Lung microvascular endothelial cell (primary cell): ENCODE measurements around the gene ITPK1. TPM values are rescaled to one million over a fixed set of nuclear protein-coding genes. Genes with fewer than 3 reads are reported as not detected.

Experiments
- DNase-seq, 2 donors: peaks; one replicate each; pipeline versions ENCODE4 v3.0.0 to v3.0.0-alpha.2; 2010; ENCODE audit warnings: low read depth in 2 of 2
- total RNA-seq: library from RNA; depleted of rRNA; stranded (reverse); fragments of >200 nt; gene quantifications from 2 replicates; pipeline ENCODE4 v1.2.1, GENCODE V29; 2014

ITPK1 gene
- total RNA-seq, 1 donor from 2014 or later: 15.7 TPM

DNA sequence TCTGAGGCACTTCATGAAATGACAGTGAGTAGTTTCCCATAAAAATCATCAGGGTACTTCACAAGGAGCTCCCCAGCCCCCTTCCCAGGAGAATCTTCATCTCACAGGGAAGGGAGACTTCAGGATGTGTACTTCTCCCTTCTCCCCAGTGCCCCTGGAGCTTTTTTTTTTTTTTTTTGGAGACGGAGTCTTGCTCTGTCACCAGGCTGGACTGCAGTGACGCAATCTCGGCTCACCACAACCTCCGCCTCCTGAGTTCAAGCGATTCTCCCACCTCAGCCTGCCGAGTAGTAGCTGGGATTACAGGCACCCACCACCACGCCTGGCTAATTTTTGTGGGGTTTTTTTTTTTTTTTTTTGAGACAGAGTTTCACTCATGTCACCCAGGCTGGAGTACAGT is 10.4 kb downstream of the ITPK1 start:
- DNase-seq: no peak

- no peak for DNase-seq
These were observed 10.8 kb downstream of the ITPK1 start for GRCh38 chr14:93104961-93105360.

DNA sequence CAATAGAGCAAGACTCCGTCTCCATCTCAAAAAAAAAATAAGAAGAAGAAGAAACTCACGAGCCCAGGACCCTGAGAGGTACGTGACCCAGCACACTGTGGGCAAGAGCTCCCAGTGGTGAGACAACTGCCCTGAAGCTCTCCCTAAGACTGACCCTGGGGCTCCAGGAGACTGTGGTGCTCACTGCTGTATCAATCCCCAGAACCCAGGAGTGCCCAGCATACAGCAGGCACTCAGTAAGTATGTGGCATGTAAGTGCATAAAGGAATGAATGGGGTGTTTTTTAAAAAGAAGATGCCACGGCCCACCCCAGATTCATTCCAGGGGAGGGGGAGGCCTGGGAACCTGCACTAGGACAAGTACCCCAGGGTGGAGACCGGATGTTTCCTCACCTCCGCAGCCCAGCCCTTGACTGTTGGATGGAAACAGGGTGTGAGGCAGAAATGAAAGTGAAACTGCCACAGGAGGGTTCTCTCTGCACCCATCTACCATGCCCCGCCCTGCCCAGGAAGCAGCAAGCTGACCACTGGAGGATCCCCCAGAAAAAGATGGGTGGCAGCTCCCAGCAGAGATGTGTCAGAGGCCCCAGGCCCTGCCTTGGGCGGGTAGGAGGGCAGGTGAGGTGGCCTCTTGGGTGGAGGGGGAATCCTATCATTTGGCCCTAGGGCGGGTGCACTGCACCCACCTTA is 12.2 kb downstream of the ITPK1 start:
- peak in 1 of 2 donors; percentile 57 for DNase-seq

- no peak for DNase-seq
These were observed 13.6 kb downstream of the ITPK1 start for GRCh38 chr14:93102141-93102540.

DNA sequence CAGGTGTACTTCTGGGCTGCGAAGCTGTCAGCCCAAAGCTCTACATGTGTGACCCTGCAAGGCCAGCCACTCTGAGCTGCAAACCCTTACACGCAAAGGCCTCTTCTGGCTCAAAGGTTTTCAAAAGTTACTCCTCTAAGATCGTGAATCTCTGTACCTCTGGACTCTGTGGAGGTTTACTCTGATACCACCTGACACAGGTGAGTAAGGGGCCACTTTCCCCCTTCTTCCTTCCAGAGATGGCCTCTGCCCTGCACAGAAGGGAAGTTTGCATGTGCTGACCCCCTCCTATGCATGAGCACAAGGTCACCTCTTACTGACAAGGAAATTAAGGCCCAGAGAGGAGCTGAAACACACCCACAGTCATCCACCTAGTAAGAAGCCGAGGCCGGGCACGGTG is 14.5 kb downstream of the ITPK1 start:
- DNase-seq: no peak

DNA sequence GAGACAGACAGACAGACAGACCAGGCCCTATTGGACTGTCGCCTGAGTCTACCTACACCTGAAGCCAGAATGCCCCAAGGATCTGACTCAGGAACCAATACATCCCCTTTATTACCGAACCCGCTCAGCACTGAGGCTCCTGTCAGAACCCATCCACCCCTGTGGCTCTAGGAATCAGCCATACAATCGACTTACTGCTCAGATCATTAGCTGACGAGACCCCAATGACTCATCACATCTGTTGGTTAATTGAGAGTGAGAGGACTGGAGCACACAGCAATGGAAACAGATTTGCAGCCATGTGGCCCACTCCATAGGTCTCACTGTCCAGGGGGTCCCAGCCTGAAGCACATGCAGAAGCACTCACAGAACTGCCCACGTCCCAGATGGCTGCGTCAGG is 15.2 kb downstream of the ITPK1 start:
- no peak for DNase-seq

- DNase-seq: no peak
These were observed 15.6 kb downstream of the ITPK1 start for GRCh38 chr14:93100100-93100499.

DNA sequence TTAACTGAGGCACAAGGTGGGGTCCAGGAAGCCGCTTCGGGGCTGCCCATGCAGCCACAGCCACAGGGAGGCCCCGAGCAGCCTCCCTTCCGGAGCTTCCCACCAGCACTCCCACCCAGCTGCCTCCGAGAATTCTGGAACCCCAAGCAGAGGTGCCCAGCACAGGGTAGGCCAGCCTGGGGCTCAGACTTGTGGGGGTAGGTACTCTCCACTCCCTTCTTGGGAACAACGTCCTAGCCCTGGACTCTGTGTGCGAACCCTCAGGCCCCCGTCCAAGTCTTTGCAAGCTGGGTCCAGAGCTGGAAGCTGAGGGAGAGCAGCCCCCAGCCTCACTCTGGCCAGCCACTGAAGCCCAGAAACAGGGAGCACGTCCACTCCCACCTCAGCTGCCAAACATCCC is 16.1 kb downstream of the ITPK1 start:
- DNase-seq: no peak

- DNase-seq: no peak
These were observed 16.5 kb downstream of the ITPK1 start for GRCh38 chr14:93099196-93099595.

- DNase-seq: no peak
These were observed 18.9 kb downstream of the ITPK1 start for GRCh38 chr14:93096691-93097322.

- no peak for DNase-seq
These were observed 19.8 kb downstream of the ITPK1 start for GRCh38 chr14:93095742-93096510.

DNA sequence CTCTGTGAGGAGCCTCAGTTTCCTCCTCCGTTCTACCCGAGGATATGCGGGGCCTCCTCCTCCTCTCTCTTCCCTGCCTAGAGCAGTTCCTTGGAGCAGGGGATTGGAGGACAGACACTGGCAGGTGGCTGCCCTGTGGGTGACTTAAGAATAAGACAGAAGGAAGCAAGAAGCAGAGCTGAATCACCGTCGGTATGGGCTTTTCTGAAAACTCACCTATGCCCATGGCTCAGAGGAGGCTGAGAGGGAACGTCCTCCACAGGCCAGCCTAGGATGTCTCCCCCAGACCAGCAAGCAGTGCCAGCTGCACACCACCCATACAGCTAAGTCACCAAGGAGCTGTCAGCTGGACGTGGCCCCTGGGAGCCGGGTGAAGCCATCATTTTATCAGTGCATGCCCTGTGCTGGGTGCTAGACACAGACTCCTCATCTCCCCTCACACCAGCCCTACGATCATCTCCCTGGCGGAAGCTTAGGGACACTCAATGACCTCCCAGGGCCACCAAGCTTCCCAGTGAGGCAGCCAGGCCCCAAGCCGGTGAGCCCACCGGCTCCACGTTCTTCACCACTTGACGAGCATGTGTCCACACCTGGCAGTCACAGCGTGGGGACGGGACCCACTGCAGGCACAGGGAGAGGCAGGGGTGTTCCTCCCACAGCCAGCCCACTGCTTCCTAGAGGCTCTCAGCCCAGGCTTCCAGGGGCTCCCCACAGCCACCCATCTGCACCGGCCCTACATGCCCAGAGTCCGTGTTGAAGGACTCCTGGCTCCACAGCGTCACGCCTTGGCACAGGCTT is 21.4 kb downstream of the ITPK1 start:
- no peak for DNase-seq

GRCh38 chr14:93092606-93093556 is 22.8 kb downstream of the ITPK1 start:
- DNase-seq: no peak

- no peak for DNase-seq
These were observed 24.1 kb downstream of the ITPK1 start for GRCh38 chr14:93091666-93092065.

- no peak for DNase-seq
These were observed 24.7 kb downstream of the ITPK1 start for GRCh38 chr14:93090826-93091555.

DNA sequence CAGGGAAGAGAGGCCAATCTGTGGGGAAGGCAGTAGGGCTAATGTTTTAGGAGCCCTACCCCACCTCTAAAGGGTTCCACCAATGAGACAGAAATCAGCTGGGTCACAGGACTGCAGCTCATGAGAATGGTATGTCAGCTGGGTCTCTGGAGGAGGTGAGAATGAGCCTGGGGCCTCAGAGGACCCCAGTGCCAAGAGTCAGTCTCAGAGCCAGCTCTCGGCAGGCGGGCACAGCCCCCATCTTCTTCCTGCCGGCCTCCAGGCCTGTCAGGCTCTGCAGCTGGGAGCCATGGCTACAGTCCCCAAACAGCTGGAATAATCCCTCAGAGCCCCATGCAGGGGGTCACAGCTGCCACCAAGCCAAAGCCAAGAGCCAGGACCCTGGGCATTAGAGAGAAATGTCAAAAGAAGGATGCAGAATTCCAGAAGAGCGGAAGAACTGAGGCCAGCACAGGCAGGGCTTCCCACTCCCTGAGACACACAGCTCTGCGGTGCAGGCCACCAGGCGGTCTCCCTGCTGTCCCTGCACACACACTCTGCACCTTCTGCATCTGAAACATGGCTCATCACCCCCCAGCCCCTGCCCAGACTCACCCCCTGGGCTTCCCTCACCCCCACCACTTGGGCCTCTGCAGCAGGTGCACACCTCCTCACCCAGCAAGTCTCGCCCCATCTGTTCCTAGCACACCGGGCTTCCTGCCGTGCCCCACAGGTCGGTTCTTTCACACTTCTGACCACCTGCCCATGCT is 26.0 kb downstream of the ITPK1 start:
- no peak for DNase-seq

GRCh38 chr14:93086441-93087055 is 29.2 kb downstream of the ITPK1 start:
- no peak for DNase-seq

DNA sequence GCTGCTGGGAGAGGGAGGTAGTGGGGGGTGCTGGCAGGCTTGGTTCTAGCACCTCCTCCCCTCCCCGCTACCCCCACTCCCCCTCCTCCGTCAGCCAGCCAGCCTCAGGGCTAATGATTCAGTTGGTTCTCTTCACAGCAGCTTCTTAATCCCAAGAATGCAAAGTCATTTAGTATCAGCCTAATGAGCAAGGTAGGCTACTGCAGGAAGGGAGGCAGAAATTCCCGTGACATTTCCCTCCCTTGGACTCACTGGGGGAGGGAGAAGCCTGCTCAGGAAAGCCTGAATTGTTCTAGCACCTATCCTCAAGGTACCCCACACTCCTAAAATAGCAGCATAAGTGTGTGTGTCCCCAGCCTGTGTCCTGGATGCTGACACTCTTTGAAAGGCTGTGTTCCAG is 29.8 kb downstream of the ITPK1 start:
- no peak for DNase-seq
